T-helper 22 cell (primary cell): Measurements from ENCODE around the gene RIMS1.
"Not testable (repeated sequence)": the region's sequence is repeated elsewhere in the genome, so short reads cannot be mapped to it uniquely, and the experiment has no call there.

Experiments used
- DNase-seq: peaks from one replicate; pipeline ENCODE4 v3.0.0-alpha.2; 2020; ENCODE audit warnings: low read depth

The RIMS1 gene

GRCh38 chr6:71977884-71978283 is 91.5 kb downstream of the RIMS1 start:
- DNase-seq, result no peak

DNA sequence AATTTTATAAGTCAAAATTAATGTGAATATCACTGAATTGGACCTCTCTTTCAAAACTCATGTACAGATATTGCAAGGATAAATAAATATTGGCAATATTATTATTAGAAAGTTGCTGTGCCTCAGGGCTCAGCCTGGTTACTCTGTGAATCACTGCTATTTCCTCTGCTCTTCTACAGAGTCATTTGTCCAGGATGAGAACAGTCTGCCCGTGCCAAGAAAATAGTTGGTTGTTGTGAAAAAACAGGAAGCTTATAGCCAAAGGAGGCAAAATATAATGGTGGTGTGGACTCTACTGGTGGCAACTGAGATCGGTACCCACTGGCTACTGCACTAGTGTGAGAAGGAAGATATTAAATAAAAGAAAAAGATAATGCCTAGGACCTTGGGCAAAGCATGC is 93.6 kb downstream of the RIMS1 start:
- no peak for DNase-seq

GRCh38 chr6:71982389-71982788 is 96.0 kb downstream of the RIMS1 start:
- DNase-seq, result no peak

GRCh38 chr6:71983131-71983530 is 96.8 kb downstream of the RIMS1 start:
- no peak for DNase-seq

GRCh38 chr6:71994705-71995271 is 108.4 kb downstream of the RIMS1 start:
- DNase-seq, result no peak

DNA sequence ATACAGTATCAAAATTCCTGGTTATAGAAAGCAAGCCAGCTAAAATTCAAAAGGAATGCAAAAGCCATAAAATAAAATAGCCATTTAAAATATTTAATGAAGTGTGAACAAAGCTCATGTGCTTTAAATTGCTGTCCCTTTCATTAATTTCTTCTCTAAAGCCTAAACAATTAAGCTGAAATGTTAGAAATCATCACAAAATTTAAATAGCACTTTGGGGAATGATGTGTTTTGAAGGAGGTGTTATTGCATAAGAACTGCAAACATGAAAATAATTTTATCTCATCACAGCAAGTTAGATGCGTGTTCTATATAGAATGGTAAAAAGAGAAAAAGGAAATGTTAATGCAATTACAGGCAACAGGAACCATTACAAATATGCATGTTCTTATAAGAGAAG is 111.0 kb downstream of the RIMS1 start:
- no peak for DNase-seq

GRCh38 chr6:72002415-72002814 is 116.1 kb downstream of the RIMS1 start:
- no peak for DNase-seq

GRCh38 chr6:72006591-72006990 is 120.2 kb downstream of the RIMS1 start:
- not testable (repeated sequence) for DNase-seq

GRCh38 chr6:72022830-72023229 is 136.5 kb downstream of the RIMS1 start:
- no peak for DNase-seq

DNA sequence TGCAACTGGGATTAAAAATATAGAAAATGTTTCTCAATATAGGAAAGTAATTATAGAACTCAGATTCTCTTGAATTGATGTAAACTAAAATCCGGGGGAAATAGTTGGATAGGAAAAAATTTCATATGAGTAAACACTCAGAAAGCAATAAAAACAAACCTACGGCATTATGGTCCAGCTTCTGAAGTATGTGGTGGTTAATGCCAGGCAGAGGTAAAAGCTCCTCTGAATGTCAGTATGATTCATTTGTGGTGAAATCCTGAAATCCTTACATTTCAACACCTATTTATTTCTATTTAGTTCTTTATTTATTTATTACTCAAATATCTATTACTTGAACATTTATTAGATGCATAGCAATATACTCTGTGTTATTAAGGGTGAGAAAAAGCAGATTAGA is 145.1 kb downstream of the RIMS1 start:
- DNase-seq, result no peak

DNA sequence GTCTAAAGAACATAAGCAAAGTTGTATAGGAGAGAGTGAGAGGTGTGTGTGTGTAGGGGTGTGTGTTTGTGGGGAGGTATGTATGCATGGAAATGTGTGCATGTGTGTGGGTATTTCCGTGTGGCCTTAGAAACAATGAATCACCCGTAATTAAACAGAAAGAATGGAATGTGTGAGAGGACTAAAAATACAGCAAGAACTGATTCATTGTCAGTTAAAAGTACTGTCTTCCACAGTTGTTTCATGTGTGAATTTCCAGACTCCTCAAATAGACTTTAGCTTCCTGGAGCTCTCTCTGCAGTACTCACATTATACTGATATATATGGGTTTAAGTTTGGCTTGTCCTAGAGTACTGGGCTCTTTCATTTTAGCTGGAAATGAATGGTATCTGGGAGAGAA is 145.7 kb downstream of the RIMS1 start:
- DNase-seq, result no peak

GRCh38 chr6:72035486-72035885 is 149.1 kb downstream of the RIMS1 start:
- DNase-seq, result no peak

GRCh38 chr6:72035966-72036365 is 149.6 kb downstream of the RIMS1 start:
- no peak for DNase-seq

GRCh38 chr6:72037006-72037405 is 150.7 kb downstream of the RIMS1 start:
- no peak for DNase-seq

GRCh38 chr6:72040111-72040510 is 153.8 kb downstream of the RIMS1 start:
- no peak for DNase-seq

- no peak for DNase-seq
These were observed 155.7 kb downstream of the RIMS1 start for GRCh38 chr6:72042088-72042487.

DNA sequence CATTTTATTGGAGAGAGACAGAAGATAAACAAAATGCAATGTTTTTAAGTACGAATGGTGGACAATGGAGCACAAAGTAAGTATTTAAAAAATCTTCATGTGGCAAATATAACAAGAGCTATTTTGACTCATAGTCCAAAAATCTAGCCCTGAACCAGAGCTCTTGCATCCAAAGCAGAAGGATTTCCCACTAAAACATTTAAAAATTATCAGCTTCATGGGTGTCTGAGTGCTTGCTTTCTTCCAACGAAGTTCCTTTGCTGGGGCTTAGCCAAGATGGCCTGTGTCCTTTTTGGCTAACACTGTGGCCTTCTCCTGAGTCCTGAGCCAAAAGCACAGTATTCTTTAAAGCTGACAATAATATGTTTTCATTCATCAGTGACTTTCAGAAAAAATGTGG is 161.7 kb downstream of the RIMS1 start:
- no peak for DNase-seq

- no peak for DNase-seq
These were observed 163.0 kb downstream of the RIMS1 start for GRCh38 chr6:72049376-72049775.

DNA sequence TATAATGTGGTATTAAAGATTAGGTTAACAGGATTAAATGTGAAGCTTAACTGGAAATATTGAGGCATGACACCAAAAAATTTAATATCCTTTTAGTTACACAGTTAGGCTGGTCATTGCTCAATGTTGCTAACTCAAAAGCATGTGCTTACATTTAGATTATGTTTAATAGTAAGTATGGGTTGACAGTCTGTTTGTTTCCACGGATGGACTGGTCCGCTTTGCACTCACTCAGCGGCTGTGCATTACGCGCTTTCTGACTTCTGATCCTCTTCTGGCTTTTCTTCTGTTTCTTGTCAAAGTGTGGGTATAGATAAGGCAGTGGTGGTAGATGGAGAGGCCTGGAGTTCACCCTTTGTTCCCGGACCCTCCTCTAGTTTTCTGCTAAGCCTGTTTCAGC is 174.9 kb downstream of the RIMS1 start:
- DNase-seq, result no peak

- DNase-seq, result no peak
These were observed 178.1 kb downstream of the RIMS1 start for GRCh38 chr6:72064399-72064975.

DNA sequence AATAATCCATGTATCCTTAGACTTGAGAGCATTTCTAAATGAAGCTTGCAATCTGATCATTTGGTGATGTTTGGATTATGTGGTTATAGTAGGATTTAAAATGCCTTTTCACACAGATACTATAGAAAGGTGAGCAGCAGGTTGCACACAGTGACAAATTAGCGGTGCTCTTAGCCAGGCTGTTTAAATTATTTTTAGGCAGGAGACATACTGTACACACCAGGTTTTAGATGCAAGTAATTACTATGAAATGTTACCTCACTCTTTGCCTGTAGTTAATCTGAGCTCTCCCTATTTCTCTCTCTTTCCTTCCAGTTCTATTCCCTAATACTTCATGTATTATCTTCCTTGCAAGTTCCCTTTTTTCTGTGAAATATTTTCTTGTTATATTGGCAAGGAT is 191.7 kb downstream of the RIMS1 start:
- no peak for DNase-seq

DNA sequence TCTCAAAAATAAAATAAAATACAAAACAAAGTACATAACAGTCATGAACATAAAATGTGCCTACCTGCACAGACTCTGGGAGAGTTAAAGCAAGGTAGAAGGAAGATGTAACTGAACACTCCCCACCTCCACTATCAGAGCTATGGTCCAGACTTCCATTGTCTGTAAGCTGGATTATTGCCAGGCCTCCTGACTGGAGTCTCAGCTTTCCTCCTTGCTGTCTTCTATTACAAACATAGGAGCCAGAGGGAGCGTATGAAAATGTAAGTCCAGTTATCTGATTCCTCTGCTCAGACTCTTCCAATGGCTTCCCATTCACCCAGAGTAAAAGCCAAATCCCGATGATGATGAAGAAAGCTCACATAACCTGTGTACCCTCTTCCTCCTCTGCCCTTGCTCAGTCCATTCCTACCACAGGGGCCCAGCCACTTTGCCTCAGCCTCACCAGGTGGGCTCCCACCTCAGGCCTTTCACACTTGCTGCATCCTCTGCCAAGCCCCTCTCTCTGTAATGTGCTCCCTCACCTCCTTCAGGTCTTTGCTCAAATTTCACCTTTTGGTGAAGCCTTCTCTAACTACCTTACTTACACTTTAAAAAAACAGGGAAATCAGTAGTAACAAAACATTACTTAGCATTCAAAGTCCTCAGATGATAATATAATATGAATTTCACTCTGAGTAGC is 194.1 kb downstream of the RIMS1 start:
- DNase-seq, result no peak

DNA sequence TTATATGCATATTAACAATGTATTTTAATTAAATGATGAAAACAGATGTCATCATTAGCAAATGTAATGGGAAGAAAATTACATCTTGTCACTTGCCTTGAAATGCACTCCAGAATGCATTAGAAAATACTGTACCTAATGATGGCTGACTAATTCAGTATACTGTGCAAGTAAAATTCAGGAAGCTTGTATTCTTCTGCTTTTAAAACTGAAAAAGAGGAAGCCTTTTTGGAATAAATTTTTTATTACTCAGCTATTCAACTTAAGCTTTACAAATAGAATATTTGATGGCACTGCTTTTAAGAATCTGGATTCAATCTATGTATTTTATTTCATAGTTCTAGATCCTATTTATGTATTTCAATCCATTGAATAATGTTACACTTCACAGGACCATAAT is 195.5 kb downstream of the RIMS1 start:
- DNase-seq, result no peak

DNA sequence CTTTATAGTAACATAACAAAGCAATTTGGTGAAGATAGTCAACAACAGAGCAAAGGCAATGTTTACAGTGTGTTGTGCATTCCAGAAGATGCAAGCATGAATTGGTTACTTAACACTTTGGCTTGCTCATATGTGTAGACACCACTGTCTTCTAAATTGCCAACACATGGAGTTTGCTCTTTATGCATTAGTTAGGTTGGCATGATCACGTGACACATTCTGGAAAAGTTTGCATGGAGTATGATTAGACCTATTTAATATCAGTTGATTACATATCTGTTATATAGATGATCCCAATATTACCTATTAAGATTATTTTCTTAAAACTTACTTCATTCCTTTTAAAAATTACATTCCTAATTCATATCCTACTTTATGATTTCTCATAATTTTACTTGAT is 197.6 kb downstream of the RIMS1 start:
- DNase-seq, result no peak
